HG03097 (cell line): Measurements from ENCODE around the gene ST6GAL1.

Source experiments
- ATAC-seq: cut with Tn5 transposase; IDR thresholded peaks from one replicate; pipeline ENCODE4 v1.9.1; 2021; ENCODE audit not compliant: unreplicated experiment, low FRiP score

The ST6GAL1 gene

GRCh38 chr3:187068787-187069186 lies 138.5 kb downstream of the ST6GAL1 start:
- no peak for ATAC-seq

- no peak for ATAC-seq
These were observed 139.7 kb downstream of the ST6GAL1 start for GRCh38 chr3:187069857-187070516.

- ATAC-seq, result no peak
These were observed 141.8 kb downstream of the ST6GAL1 start for GRCh38 chr3:187072102-187072501.

GRCh38 chr3:187072511-187072910 lies 142.2 kb downstream of the ST6GAL1 start:
- ATAC-seq, result no peak

GRCh38 chr3:187073581-187074098 lies 143.3 kb downstream of the ST6GAL1 start:
- no peak for ATAC-seq

- no peak for ATAC-seq
These were observed 144.5 kb downstream of the ST6GAL1 start for GRCh38 chr3:187074846-187075245.

GRCh38 chr3:187076297-187076696 lies 146.0 kb downstream of the ST6GAL1 start:
- ATAC-seq, result no peak

- no peak for ATAC-seq
These were observed 146.8 kb downstream of the ST6GAL1 start for GRCh38 chr3:187077085-187077484.

- ATAC-seq, result no peak
These were observed 147.2 kb downstream of the ST6GAL1 start for GRCh38 chr3:187077537-187077936.

- no peak for ATAC-seq
These were observed 149.0 kb downstream of the ST6GAL1 start for GRCh38 chr3:187079090-187080022.

- ATAC-seq, result no peak
These were observed 150.6 kb downstream of the ST6GAL1 start for GRCh38 chr3:187080799-187081450.

- ATAC-seq, result no peak
These were observed 152.5 kb downstream of the ST6GAL1 start for GRCh38 chr3:187082758-187083375.

GRCh38 chr3:187084126-187084525 lies 153.8 kb downstream of the ST6GAL1 start:
- no peak for ATAC-seq

GRCh38 chr3:187084580-187084979 lies 154.3 kb downstream of the ST6GAL1 start:
- no peak for ATAC-seq

- ATAC-seq, result no peak
These were observed 154.8 kb downstream of the ST6GAL1 start for GRCh38 chr3:187085021-187085666.

GRCh38 chr3:187085933-187086332 lies 155.6 kb downstream of the ST6GAL1 start:
- ATAC-seq, result no peak

- no peak for ATAC-seq
These were observed 156.5 kb downstream of the ST6GAL1 start for GRCh38 chr3:187086831-187087230.

GRCh38 chr3:187088701-187089100 lies 158.4 kb downstream of the ST6GAL1 start:
- ATAC-seq, result no peak

- ATAC-seq, result no peak
These were observed 163.0 kb downstream of the ST6GAL1 start for GRCh38 chr3:187093320-187093719.

- ATAC-seq, result no peak
These were observed 168.7 kb downstream of the ST6GAL1 start for GRCh38 chr3:187098923-187099512.
